GM19467 (cell line): Measurements from ENCODE around the gene COL26A1.

Experiments used
- ATAC-seq: cut with Tn5 transposase; IDR thresholded peaks from one replicate; pipeline ENCODE4 v1.9.1; 2021; ENCODE audit warnings: mild to moderate bottlenecking, moderate library complexity; ENCODE audit not compliant: unreplicated experiment

Gene COL26A1

DNA sequence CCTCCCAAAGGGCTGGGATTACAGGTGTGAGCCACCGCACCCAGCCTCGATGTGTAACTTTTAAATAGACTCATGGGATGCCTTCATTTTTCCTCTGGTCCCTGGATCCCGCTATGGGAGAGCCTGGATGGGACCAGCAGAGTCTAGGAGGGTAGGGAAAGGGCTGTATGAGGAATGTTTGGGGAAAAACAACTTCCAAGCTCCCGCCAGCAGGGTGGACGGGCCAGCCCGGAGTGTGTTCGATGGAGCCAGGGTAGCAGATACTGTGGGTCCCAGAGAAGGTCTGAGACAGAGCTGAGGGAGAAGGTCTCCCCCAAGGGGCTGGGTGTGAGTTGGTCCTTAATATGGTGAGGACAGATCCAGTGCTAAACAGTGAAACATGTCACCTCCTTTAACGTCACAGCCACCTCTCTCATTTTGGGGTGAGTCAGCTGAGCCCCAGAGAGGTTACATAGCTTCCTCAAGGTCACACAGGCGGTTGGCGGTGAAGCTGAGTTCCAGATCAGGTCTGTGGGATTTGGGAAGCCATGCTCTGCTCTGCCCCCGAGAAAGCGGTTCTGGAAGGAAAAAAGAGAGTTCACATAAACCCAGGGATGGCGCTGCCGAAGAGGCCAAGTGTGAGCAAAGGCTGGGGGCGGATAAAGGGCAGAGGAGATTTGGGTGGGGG is 200.0 kb downstream of the COL26A1 start:
- no peak for ATAC-seq

DNA sequence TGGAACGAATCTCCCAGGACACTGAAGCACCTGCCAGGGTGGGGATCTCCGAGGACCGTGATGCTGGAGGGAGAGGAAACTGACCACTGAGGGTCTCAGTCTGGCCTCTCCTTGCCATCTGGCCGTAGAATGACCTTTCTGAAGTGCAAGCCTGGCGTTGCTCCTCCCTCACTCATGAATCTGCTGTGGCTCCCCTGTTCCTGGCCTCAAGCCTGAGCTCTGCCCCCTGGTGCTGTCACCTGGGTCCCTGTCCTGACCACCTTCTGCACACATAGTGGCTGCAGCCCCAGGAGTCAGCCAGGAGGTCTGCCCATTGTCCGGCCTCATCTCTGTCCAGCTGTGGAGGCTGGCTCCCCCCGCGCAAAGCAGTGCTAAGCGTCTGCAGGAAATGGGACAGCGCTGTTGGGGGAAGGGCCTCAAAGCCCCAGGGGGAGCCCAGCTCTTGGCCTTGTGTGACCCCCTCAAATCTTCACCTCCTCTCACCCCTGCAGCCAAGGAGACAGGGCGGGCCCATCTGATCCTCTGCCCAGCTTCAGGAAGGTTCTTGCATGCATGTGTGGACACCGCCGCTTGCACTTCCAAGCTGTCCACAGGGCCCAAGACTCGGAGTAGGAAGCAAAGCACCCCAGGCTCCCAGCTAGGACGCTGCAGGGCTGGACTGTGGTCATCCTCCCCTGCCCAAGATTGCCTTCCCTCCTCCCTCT is 200.7 kb downstream of the COL26A1 start:
- no peak for ATAC-seq

DNA sequence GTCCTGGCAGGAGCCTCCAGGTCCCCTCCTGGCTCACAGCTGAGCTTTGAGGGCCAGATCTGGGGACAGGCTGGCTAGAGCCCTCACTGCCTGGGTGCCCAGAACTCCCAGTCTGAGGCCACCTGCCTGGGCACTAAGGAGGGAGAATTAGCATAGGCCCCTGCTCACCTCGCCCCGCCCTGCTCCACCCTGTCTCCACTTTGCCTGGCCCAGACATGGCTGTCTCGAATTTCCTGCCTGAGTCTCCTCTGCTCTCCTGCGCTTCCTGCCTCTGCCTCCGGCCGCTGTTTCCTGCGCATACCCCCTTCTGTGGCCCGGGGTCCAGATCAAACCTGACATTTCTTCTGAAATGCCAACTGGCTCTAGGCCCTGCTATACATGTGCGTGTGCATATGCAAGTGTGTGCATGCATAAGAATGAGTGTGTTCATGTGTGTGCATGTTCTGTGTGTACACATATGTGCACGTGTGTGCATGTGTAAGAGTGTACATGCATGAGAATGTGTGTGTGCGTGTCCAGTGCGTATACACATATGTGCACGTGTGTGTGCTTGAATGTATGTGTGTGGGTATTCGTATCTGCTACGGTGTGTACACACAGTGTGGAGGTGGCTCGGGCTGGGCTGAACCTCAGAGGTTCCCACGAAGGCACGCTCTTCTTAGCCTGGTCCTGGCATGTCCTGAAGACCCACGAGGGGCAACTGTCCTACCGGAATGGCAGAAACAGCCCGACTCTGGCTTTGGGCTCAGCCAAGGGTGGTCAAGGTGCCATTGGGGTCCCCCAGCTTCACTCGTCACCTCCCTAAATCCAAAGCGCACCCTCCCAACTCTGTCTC is 201.5 kb downstream of the COL26A1 start:
- ATAC-seq: no peak

DNA sequence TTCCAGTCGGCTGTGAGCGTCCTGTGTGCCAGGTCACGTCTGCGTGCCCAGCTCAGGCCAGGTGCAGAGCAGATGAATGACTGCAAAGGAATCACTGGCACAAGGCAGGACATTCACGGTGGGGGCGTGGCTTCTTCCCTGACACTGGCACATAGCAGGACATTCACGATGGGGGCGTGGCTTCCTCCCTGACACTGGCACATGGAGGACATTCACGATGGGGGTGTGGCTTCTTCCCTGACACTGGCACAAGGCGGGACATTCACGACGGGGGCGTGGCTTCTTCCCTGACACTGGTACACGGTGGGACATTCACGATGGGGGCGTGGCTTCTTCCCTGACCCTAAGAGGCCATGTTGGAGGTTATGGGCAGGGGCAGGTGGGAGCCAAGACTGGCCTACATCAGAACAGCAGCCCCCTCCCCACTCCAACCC is 202.1 kb downstream of the COL26A1 start:
- no peak for ATAC-seq

DNA sequence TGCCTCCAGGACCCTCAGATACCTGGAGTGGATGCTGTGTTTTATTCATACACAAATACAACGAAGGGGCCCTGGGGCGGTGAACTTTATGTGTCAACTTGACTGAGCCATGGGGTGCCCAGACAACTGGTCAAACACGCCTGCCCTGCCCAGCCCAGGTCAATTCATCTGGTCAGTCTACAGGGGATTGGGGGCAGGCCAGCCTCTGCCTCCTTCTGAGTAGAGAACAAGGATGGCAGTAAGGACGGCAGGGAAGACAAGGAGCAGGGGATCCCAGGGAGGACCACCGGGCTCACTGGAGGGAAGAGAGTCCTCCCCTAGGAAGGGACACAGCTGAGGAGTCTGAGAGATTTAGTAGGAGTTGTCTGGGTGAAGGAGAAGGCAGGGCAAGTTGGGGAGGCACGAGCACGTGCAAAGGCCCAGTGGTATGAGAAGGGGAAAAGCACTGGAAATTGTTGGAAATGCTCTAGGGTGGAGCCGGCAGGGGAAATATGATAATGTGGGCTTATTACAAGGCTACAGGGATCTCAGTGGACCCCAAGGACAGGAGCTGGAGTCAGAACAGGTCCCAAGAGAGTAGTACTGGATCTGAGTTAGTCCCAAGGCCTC is 203.0 kb downstream of the COL26A1 start:
- no peak for ATAC-seq

DNA sequence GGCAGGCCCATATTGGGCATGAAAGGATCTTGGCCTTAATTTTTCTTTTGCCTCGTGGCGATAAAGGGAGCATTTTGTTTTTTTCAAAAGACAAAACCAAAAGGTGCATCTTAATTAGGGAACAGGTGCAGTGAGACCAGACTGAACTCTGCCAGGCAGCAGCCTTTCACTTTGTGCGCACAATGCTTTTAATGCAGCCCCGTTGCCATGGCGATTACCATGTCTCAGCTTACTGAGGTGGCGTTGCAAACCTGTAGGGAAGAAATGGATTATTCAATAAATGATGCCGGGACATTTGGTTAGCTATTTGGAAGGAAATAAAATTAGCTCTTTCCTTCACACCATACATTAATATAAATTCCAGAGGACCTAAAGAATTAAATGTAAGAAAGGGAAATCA is 204.6 kb downstream of the COL26A1 start:
- no peak for ATAC-seq

DNA sequence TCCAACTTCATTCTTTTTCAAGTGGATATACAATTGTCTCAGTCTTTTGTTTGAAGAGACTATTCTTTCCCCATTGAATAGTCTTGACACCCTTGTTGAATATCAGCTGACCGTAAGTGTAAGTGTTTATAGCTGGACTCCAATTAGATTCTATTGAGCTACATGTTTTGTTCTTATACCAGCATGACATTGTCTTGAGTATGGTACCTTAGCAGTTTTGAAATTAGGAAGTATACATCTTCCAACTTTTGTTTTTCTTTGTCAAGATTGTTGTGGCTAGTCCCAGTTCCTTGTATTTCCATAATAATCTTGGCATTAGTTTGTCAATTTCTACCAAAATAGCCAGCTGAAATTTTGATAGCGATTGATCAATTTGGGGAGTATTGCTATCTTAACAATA is 209.5 kb downstream of the COL26A1 start:
- ATAC-seq: no peak

DNA sequence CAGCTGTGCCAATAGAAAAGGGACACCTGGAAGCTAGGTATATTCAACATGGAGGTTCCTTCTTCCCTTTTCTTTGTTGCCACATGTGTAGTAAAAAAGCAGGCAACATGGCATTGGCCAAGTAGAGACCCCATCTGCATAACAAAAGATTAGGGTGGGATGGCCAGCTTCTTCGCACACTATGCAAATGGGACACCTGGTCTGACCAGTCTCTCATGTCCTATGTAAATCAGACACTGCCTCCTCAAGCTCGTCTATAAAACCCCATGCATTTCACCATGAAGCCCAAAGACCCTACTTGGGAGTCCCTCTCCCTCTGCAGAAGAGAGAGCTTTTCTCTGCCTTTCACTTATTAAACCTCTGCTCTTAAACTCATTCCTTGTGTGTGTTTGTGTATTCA is 212.5 kb downstream of the COL26A1 start:
- ATAC-seq: no peak

DNA sequence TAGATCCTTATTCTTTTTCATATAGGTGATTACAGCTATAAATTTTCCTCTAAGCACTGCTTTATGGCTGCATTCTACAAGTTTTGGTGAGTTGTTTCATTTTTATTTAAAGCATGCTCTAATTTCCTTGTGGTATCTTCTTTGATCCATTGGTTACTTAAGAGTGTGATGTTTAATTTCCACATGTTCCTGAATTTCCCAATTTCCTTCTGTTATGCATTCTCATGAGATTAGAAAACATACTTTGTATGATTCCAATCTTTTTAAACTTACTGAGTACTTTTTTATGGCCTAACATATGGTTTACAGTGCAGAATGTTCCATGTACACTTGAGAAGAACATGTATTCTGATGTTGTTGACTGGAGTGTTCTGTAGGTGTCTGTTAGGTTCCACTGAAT is 213.0 kb downstream of the COL26A1 start:
- no peak for ATAC-seq

DNA sequence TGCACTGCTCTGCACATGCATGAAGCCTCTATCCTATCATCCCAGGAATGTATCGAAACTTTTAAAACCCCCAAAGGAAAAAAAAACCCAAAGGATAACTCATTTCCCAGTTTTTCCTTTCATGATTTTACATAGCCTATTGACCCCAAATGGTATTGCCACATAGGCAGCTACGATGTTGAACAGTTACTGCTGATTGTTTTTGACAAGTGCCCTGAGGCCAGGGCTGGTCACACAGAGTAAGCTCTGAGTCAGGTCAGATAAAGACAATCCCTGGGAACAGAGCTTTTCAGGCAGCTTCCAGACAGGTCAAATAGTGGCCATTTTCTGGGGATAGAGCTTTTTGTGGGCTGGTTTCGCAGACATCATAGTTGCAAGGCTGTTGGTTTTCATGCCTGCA is 214.3 kb downstream of the COL26A1 start:
- no peak for ATAC-seq

DNA sequence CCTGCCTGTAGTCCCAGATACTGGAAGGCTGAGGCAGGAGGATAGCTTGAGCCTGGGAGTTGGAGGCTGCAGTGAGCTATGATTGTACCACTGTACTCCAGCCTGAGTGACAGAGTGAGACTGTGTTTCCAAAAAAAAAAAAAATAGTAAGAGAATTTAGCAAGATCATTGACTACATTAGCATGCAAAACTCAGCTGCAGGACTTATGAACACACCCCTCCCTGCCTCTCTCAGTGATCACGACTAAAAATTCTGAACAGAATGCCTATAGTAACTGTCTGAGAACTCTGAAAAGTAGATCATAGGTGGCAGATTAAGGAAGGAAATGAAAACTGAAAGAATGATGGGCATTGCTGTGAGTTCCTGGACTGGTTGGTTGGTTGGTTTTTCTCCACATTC is 215.9 kb downstream of the COL26A1 start:
- ATAC-seq: no peak

DNA sequence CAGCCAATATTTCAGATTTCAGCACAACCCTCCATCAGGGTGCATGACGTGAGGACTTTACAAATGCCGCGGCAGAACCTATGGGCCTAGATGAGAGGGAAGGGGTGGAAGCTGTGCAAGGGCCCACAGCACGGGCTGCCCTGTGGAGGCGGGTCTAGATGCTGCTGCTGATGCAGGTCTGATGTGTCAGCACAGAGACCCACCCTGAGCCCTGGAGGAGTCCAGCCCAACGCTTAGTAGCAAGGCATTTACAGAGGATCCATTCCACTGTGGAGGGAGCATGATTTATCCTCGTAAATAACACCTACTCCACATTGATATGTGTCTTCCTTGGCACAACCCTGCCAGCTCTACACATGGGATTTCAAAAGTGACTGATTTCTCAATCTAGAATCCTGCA is 217.9 kb downstream of the COL26A1 start:
- no peak for ATAC-seq

DNA sequence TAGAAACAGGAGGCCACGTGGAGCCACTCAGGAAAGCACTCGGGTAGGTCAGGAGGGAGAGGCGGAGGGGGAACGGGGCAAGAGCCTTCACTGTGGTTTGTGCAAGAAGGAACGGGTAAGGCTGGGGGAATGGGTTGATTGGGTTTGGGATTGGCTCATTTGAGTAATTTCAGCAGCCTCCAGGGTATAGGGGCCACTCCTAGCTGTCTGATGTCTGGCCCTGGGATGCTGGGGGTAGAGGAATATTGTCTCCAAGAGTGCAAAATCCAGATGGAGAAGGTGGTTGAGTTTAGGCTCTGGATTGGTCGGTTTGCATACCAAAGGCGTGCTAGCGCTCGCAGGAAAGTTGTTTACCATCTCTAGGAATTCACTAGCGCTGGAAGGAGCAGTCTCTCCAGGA is 219.2 kb downstream of the COL26A1 start:
- ATAC-seq: no peak

DNA sequence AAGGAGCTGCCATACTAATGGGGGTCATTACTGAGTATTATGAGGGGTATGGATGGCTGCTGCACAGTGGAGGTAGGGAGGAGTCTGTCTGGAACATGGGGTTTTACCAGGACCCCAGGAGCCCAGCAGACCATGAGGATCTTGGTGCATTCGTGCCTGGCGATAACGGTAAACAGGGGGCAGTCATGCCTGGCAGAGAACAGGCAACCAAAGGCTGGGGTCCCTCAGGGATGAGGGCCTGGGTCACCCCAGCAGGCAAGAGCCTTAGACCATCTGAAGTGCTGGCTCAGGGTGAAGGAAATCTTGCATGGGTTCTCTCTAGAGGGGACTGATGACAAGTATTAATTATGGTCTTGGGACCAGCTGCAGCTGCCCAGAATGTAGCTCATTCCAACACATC is 220.3 kb downstream of the COL26A1 start:
- ATAC-seq: no peak

DNA sequence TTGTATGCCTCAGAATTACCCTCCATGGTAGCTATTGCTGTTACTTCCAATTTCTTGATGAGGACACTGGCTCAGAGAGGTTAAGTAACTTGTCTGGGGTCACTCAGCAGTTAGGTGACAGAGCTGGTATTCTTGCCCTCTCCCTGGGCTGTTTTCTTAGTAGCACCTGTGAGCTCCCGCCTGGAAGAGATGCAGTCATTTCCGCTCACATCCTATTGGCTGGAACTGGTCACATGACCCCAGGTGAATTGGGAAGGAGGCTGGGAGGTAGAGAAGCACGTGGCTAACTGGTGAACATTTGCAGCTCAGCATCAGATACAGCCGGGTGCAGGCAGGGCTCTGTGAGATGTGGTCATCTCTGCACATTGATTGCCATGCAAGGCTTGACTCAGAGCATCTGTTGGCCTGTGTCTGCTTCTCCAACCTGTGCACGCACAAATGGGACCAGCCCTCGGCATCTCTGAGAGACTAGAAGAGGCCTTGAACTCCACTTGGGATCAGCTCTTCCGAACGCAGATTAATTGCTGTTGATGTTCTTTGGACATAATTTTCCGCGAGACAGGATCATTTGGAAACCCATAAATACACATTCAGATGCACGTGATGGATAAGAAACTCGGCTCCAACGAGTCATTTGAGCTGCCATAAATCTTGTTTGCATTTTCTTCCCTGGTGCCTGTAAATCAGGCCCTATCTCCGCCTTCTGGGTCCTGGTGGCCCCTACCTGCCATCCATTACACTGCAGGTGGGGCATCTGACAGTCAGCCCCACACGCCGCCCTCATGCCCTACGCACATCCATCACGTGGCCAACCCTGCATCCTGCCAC is 223.6 kb downstream of the COL26A1 start:
- ATAC-seq: no peak

DNA sequence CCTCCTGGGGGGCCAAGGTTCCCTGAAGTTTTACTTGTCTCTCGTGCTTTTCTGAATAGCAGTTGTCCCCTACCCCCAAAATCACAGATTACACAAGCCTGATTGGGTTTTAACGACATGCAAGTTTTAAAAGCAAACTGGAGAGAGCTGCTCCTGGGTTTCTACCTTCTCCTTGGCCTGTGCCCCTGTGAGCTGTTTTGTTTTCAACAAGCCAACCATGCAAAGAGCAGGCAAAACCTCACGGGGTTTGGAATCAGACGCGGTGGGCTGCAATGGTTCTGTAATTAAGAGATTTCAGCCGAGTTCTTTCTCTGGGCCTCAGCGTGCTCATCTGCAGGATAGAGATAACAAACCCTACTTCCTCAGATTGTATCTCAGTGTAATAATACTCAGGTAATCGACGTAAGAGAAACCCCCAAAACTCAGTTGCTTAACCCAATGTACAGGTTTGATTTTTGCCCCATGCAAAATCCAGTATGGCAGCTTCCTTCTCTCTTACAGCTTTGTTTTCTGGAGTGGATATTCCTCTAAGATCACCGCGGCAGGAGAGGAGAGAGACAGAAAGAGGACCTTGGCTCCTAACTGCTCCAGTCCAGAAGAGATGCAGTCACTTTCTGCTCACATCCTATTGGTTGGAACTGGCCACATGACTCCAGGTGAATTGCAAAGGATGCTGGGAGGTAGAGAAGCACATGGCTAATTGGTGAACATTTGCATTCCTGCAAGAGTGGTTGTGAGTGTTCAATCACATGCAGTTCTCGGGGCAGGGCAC is 224.4 kb downstream of the COL26A1 start:
- ATAC-seq: no peak

DNA sequence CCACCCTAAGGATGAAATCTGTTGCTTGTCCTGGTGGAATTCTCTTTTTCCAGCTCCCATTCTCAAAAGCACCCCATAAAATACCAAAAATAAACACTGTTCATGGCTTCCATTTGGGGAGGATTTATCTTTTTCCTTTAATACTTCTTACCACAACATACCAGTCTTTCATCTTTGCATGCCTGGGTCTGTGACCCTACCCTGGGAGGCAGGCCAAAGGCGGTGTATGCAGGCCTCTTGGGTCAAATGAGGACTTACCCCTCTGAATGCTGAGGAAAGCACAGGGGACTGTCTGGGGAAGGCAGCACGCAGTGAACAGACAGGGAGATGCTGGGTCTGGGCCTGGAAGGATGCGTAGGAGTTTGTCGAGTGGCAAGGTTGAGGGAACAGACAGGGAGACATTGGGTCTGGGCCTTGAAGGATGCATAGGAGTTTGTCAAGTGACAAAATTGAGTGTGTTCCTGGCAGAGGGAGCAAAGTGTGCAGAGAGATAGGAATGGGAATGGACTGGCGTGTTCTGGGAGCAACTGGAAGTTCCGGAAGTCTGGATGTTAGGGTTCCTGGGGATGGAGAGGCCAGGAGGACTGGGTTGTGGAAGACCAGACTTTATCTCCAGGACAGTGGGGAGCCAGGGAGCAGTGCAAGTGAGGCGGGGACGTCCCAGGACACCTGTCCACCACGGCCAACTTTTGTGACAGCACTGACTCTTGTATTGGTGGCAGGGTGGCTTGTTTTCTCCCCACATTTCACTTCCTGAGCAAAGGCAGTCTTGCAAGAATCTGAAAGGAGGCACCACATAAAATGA is 225.7 kb downstream of the COL26A1 start:
- no peak for ATAC-seq

DNA sequence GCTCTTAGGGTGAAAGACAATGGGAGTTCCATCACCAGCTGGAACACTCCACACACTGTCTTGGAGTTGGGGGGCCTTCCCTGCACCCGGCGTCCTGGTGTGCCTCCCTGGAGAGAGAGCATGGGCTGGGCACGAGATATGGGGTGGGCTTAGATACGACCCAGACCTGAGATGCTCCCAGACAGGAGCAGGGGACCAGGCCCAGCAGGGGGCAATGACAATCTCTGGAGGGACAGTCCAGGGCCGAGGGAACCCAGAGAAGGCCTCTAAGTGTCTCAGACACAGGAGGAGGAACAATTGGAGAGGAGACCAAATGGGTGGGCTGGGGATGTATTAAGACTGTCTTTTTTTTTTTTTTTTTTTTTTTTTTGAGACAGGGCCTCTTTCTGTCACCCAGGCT is 226.4 kb downstream of the COL26A1 start:
- no peak for ATAC-seq
